ENCODE results near the gene BPTF. TPM values are rescaled to one million over a fixed set of nuclear protein-coding genes. Genes with fewer than 3 reads are reported as not detected.
"Not testable (repeated sequence)": the region's sequence is repeated elsewhere in the genome, so short reads cannot be mapped to it uniquely, and the experiment has no call there.

The BPTF gene
- total RNA-seq, 1 experiment from 2014 or later, result 61.8 TPM

- ChIA-PET POLR2A (ENCODE audit: unreplicated experiment) (interaction anchor here (0.6 kb wide), 1 partner anchor 9 kb away, joined by 8 read pairs; no protein-coding TSS in a partner anchor), CTCF (interaction anchor here (0.5 to 0.8 kb wide), 2 partner anchors 13 to 33 kb away, joined by 3 to 4 read pairs; no protein-coding TSS in a partner anchor)
- Histone ChIP-seq H3K4me2 (ENCODE audit: low read length) (peak overlapping the region; percentile 94), H3K36me3 (ENCODE audit: low read depth, low read length) (no peaks in the 10 kb centered on the region), H2AFZ (ENCODE audit: low read length) (peak overlapping the region; percentile 85), H3K4me3 (ENCODE audit: low read length) (peak overlapping the region; percentile 86), H3K27ac (ENCODE audit: low read length) (peak overlapping the region; percentile 66), H3K27me3 (ENCODE audit: low read length) (no peaks in the 10 kb centered on the region), H3K9me3 (ENCODE audit: low read length) (no peaks in the 10 kb centered on the region), H3K9me2 (replicated peaks; ENCODE audit: low read length) (no peaks in the 10 kb centered on the region), H4K20me1 (ENCODE audit: low read length) (no peaks in the 10 kb centered on the region), H3K9ac (ENCODE audit: low read length) (peak overlapping the region; percentile 58), H3K79me2 (ENCODE audit: low read length) (no peaks in the 10 kb centered on the region), H3K4me1 (ENCODE audit: insufficient read depth, low read length) (peaks cover 36% of the 10 kb centered on the region), H3F3A (ENCODE audit: low read length, unreplicated experiment) (peaks cover 5% of the 10 kb centered on the region)
- no TSS peak for BruUV-seq (replicated peaks)
- ATAC-seq (no peak), DNase-seq (peak; percentile 34)
- intact Hi-C loops (cut with micrococcal nuclease), result loop anchor here (1.0 to 10.0 kb wide), 2 partner anchors 24 to 1329 kb away; partner anchors contain the start of gene ABCA5
- peak; percentile 33 for TF ChIP-seq CTCF (conservative IDR thresholded peaks at IDR 0.05; ENCODE audit: low read depth, low read length)
- TF ChIP-seq EZH2phosphoT487 (IDR thresholded peaks at IDR 0.05; ENCODE audit: borderline replicate concordance, low read length), result no peak
- no peak for TF ChIP-seq EZH2 (IDR thresholded peaks at IDR 0.05; ENCODE audit: low read length, unreplicated experiment)
These were observed 170.4 kb downstream of the BPTF start for GRCh38 chr17:67995570-67996263.

- ChIA-PET POLR2A (ENCODE audit: unreplicated experiment) (interaction anchor here (0.6 kb wide), 1 partner anchor 8 kb away, joined by 8 read pairs; no protein-coding TSS in a partner anchor), CTCF (interaction anchor here (0.6 kb wide), 1 partner anchor 238 kb away, joined by 3 read pairs; no protein-coding TSS in a partner anchor)
- not testable (repeated sequence) for H3K27me3 ChIP-seq (ENCODE audit: low read length); BruUV-seq (replicated peaks); H3K9me2 ChIP-seq (replicated peaks; ENCODE audit: low read length); ATAC-seq; H3K36me3 ChIP-seq (ENCODE audit: low read depth, low read length); H3K79me2 ChIP-seq (ENCODE audit: low read length); H4K20me1 ChIP-seq (ENCODE audit: low read length); H3F3A ChIP-seq (ENCODE audit: low read length, unreplicated experiment); DNase-seq; H3K9me3 ChIP-seq (ENCODE audit: low read length)
- H3K27ac ChIP-seq (ENCODE audit: low read length), result peak within 1 kb of the TSS; percentile 66
- peak within 1 kb of the TSS; percentile 86 for H3K4me3 ChIP-seq (ENCODE audit: low read length)
- peaks cover 36% of the 10 kb centered on the region for H3K4me1 ChIP-seq (ENCODE audit: insufficient read depth, low read length)
- intact Hi-C loops (cut with micrococcal nuclease), result loop anchor here (10.0 kb wide), 1 partner anchor 1328 kb away; the partner anchor contains the start of gene ABCA5
- peak within 1 kb of the TSS; percentile 94 for H3K4me2 ChIP-seq (ENCODE audit: low read length)
- H2AFZ ChIP-seq (ENCODE audit: low read length), result peak within 1 kb of the TSS; percentile 85
- peak within 1 kb of the TSS; percentile 58 for H3K9ac ChIP-seq (ENCODE audit: low read length)
These were observed 171.2 kb downstream of the BPTF start, which contains the start of gene C17orf58 for GRCh38 chr17:67996301-67997171. Gene C17orf58 (minus strand): TSS chr17:67996469. CDS start chr17:67996198, 271 bp downstream.

GRCh38 chr17:67998466-67998865 is 173.2 kb downstream of the BPTF start:
- no peak overlapping the region for H3K27ac ChIP-seq (ENCODE audit: low read length)
- intact Hi-C loops (cut with micrococcal nuclease), result loop anchor here (10.0 kb wide), 1 partner anchor 1326 kb away; the partner anchor contains the start of gene ABCA5
- H3K27me3 ChIP-seq (ENCODE audit: low read length), result no peaks in the 10 kb centered on the region
- no peaks in the 10 kb centered on the region for H3K36me3 ChIP-seq (ENCODE audit: low read depth, low read length)
- no peaks in the 10 kb centered on the region for H3K79me2 ChIP-seq (ENCODE audit: low read length)
- ATAC-seq (no peak), DNase-seq (no peak)
- CTCF ChIA-PET, result no interaction called here
- H2AFZ ChIP-seq (ENCODE audit: low read length), result no peak overlapping the region
- no peak overlapping the region for H3K4me3 ChIP-seq (ENCODE audit: low read length)
- no peaks in the 10 kb centered on the region for H3K9me2 ChIP-seq (replicated peaks; ENCODE audit: low read length)
- H3K9me3 ChIP-seq (ENCODE audit: low read length), result no peaks in the 10 kb centered on the region
- no peak overlapping the region for H3K9ac ChIP-seq (ENCODE audit: low read length)
- H4K20me1 ChIP-seq (ENCODE audit: low read length), result no peaks in the 10 kb centered on the region
- POLR2A ChIA-PET (ENCODE audit: unreplicated experiment), result interaction anchor here (0.7 kb wide), 1 partner anchor 329 kb away, joined by 12 read pairs; no protein-coding TSS in a partner anchor
- TF ChIP-seq CTCF (conservative IDR thresholded peaks at IDR 0.05; ENCODE audit: low read depth, low read length), result no peak
- TF ChIP-seq EZH2phosphoT487 (IDR thresholded peaks at IDR 0.05; ENCODE audit: borderline replicate concordance, low read length), result no peak
- no peak for TF ChIP-seq EZH2 (IDR thresholded peaks at IDR 0.05; ENCODE audit: low read length, unreplicated experiment)
- peaks cover 23% of the 10 kb centered on the region for H3K4me1 ChIP-seq (ENCODE audit: insufficient read depth, low read length)
- BruUV-seq (replicated peaks), result no TSS peak
- peaks cover 5% of the 10 kb centered on the region for H3F3A ChIP-seq (ENCODE audit: low read length, unreplicated experiment)
- no peak overlapping the region for H3K4me2 ChIP-seq (ENCODE audit: low read length)
